ENCODE data around the gene CASP4. TPM values are rescaled to one million over a fixed set of nuclear protein-coding genes. Genes with fewer than 3 reads are reported as not detected.

Gene CASP4
- total and polyA plus RNA-seq, 7 donors: 20.8 to 64.6 (median 51.8) TPM

DNA sequence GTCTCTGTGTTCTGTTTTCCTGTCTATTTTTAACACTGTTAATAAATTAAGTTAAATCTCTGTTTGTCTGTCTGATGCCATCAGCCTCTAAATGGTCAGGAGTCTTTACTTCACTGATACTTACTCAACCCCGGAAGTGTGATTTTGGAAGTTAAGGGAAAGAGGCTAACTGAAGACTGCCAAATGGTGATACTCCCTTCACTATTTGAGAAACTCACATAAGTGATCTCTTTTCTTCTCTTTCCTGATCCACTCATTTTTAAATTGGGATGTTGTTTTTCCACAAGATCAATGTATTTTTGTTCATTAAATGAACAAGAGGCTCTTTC is 69.7 kb downstream of the CASP4 start:
- H3K27ac ChIP-seq: peak overlapping the region; percentile 58 to 71 (median 66)
- H3K4me3 ChIP-seq: peak overlapping the region in 3 of 4 donors; percentile 26 to 37 (median 36)
- peaks cover 0 to 33% (median 23%) of the 10 kb centered on the region in 4 donors for H3K4me1 ChIP-seq
- WGBS, 2 donors: 64 to 85% methylated on average over 1 of the region's 1 CpG
- H3K36me3 ChIP-seq: no peaks in the 10 kb centered on the region
- H3K27me3 ChIP-seq: no peaks in the 10 kb centered on the region
- no peaks in the 10 kb centered on the region for H3K9me3 ChIP-seq
- TF ChIP-seq, protein P1, sequence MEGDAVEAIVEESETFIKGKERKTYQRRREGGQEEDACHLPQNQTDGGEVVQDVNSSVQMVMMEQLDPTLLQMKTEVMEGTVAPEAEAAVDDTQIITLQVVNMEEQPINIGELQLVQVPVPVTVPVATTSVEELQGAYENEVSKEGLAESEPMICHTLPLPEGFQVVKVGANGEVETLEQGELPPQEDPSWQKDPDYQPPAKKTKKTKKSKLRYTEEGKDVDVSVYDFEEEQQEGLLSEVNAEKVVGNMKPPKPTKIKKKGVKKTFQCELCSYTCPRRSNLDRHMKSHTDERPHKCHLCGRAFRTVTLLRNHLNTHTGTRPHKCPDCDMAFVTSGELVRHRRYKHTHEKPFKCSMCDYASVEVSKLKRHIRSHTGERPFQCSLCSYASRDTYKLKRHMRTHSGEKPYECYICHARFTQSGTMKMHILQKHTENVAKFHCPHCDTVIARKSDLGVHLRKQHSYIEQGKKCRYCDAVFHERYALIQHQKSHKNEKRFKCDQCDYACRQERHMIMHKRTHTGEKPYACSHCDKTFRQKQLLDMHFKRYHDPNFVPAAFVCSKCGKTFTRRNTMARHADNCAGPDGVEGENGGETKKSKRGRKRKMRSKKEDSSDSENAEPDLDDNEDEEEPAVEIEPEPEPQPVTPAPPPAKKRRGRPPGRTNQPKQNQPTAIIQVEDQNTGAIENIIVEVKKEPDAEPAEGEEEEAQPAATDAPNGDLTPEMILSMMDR (IDR thresholded peaks at IDR 0.05): no peak
- TF ChIP-seq EP300 (IDR thresholded peaks at IDR 0.05): no peak
- TF ChIP-seq POLR2AphosphoS5 (IDR thresholded peaks at IDR 0.05): no peak
- no peak for TF ChIP-seq POLR2A (IDR thresholded peaks at IDR 0.05)
- no peak for DNase-seq
- intact Hi-C loops (cut with DNase I): no loop called here

DNA sequence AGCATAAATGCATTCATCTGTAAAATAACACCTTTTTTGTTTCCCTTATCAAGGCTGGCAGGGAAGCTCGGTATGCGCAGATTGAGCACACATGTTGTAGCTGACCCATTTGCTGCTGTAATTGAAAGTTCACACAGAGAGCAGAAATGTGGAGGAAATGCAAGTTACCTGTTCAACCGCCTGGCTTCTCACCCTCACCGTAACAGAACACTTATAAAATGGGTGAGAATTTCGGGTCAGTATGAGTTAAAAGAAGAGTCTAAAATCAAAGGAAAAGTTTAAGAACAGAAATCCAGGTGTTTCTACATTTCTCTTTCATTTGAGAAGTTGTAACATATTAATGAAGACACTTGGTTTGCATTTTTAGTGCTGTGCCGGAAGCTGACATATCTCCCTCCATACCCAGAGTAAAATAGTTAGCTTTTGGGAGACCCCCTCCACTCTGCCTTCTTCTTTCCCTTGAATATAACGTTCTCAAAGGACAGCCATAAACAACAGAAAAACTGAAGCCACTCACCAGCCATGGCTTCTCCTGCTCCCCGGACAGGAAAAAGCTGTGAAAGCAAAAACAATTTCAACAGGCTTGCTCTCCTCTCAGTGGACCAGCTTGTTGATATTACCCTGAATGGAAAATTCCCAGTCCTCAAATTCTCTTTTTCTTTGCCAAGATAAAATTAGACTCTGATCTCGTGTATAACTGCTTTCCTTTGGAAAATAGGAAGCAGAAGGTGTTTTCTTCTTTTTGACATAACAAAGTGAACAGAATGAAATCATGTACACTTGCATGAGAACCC is 70.3 kb downstream of the CASP4 start, which contains the start of gene CASP12:
TSS of gene CASP12 (minus strand) at position 570 of the 794 bp plus-strand sequence.
- WGBS, 2 donors: 66 to 69% methylated on average over 9 of the region's 9 CpGs
- no peaks in the 10 kb centered on the region for H3K36me3 ChIP-seq
- H3K27me3 ChIP-seq: no peaks in the 10 kb centered on the region
- DNase-seq: no peak
- peaks cover 0 to 39% (median 23%) of the 10 kb centered on the region in 4 donors for H3K4me1 ChIP-seq
- TF ChIP-seq POLR2AphosphoS5 (IDR thresholded peaks at IDR 0.05) (peak in 1 of 4 donors; percentile 34), POLR2A (IDR thresholded peaks at IDR 0.05) (no peak), EP300 (IDR thresholded peaks at IDR 0.05) (no peak)
- TF ChIP-seq, protein P1 (IDR thresholded peaks at IDR 0.05): no peak
- H3K4me3 ChIP-seq: peak within 1 kb of the TSS; percentile 15 to 37 (median 31)
- H3K27ac ChIP-seq: peak within 1 kb of the TSS; percentile 58 to 71 (median 66)
- no peaks in the 10 kb centered on the region for H3K9me3 ChIP-seq
- intact Hi-C loops (cut with DNase I): no loop called here

DNA sequence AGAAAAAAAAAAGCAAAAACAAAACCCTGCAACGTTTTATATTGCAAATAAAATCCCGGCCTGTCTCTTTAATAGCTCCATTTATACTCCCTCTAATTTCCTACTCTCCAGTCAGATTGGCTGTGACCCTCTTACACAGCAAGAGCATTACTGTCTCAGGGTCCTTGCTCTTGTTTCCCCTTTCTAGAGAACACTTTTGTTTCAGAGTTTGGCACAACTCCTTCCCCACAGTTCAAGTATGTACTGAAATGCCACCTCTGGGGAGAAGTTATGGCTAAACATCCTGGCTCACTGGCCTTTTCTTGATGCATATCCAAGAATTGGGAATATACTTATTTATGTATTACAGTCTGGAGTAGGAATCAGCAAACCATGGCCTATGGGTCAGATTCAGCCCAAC is 72.7 kb downstream of the CASP4 start:
- WGBS, 2 donors: 57 to 61% methylated on average over 2 of the region's 2 CpGs
- Histone ChIP-seq H3K4me1 (peaks cover 0 to 39% (median 23%) of the 10 kb centered on the region in 4 donors), H3K27me3 (no peaks in the 10 kb centered on the region), H3K27ac (peak overlapping the region in 3 of 4 donors; percentile 7 to 55 (median 46)), H3K36me3 (no peaks in the 10 kb centered on the region), H3K4me3 (peak overlapping the region in 1 of 4 donors; percentile 8), H3K9me3 (no peaks in the 10 kb centered on the region)
- TF ChIP-seq POLR2A (IDR thresholded peaks at IDR 0.05) (no peak), POLR2AphosphoS5 (IDR thresholded peaks at IDR 0.05) (no peak)
- intact Hi-C loops (cut with DNase I): no loop called here
- DNase-seq: no peak

DNA sequence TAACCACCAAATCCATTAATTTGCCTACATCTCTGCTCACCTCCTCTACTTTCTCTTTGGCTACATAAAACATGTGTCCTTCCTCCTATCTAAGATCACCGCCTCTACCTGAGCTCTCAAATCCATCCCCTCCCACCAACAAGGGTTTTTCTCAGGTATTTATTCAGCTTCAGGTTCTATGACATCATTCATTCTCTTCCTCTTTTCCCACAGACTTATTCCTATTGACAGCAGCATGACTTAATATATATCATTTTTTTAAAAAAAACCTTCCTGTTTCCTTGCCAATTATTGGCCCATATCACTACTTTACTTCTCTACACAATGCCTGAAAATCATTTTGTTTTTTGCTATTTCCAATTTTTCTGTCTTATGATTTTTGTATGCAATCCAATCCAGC is 74.5 kb downstream of the CASP4 start:
- DNase-seq: no peak
- no peak overlapping the region for H3K27ac ChIP-seq
- intact Hi-C loops (cut with DNase I): no loop called here
- H3K27me3 ChIP-seq: no peaks in the 10 kb centered on the region
- no peaks in the 10 kb centered on the region for H3K36me3 ChIP-seq
- H3K4me3 ChIP-seq: no peak overlapping the region
- no peaks in the 10 kb centered on the region for H3K9me3 ChIP-seq
- peaks cover 0 to 36% (median 21%) of the 10 kb centered on the region in 4 donors for H3K4me1 ChIP-seq
- 92 to 100% methylated on average over 1 of the region's 1 CpG for WGBS, 2 donors
- TF ChIP-seq POLR2AphosphoS5 (IDR thresholded peaks at IDR 0.05): no peak
- no peak for TF ChIP-seq POLR2A (IDR thresholded peaks at IDR 0.05)
- no peak for TF ChIP-seq EP300 (IDR thresholded peaks at IDR 0.05)
- TF ChIP-seq, protein P1 (IDR thresholded peaks at IDR 0.05): no peak

Other genes starting within 250 kb of the CASP4 start
- gene CASP12, start 70.1 kb downstream of the CASP4 start, total RNA-seq: 1 to 10 TPM in 3 of 4 donors, under 1 TPM in 1; 0.71 to 9.4 (median 2.6) TPM
- gene CASP12, start 70.1 kb downstream of the CASP4 start, polyA plus RNA-seq: 1 to 10 TPM in 1 of 3 donors, under 1 TPM in 1, not detected in 1; 0.22 to 3.0 TPM
- gene CASP5, start 54.6 kb upstream of the CASP4 start, total RNA-seq: not detected
- gene CASP5, start 54.6 kb upstream of the CASP4 start, polyA plus RNA-seq: 10 to 100 TPM; 25.4 to 43.3 (median 31.8) TPM
- 10 to 100 TPM in 2 of 4 donors, 1 to 10 TPM in 2; 8.3 to 14.3 (median 11.6) TPM for gene CASP1, start 66.6 kb upstream of the CASP4 start, total RNA-seq
- gene CASP1, start 66.6 kb upstream of the CASP4 start, polyA plus RNA-seq: 100 to 1,000 TPM in 1 of 3 donors, 10 to 100 TPM in 2; 35.4 to 192 (median 43.2) TPM
- 10 to 100 TPM in 1 of 4 donors, 1 to 10 TPM in 3; 1.1 to 11.6 (median 4.9) TPM for gene CARD16, start 76.8 kb upstream of the CASP4 start, total RNA-seq
- gene CARD16, start 76.8 kb upstream of the CASP4 start, polyA plus RNA-seq: 100 to 1,000 TPM in 2 of 3 donors, 10 to 100 TPM in 1; 63.7 to 119 (median 116) TPM
- not detected for gene CARD18, start 171.2 kb upstream of the CASP4 start, total RNA-seq
- not detected for gene CARD18, start 171.2 kb upstream of the CASP4 start, polyA plus RNA-seq